Limb (tissue), 2 donors: ENCODE results near the gene ZIC5.

Source experiments
- DNase-seq, 2 donors: peaks; one replicate each; pipeline ENCODE4 v3.0.0-alpha.2; 2016; ENCODE audit errors: extremely low spot score in 2 of 2

Gene ZIC5

GRCh38 chr13:99971576-99972189, at the start of gene ZIC5:
ZIC5 (minus strand) TSS chr13:99971767; CDS start chr13:99971603, 164 bp downstream.
- DNase-seq = peak in 1 of 2 donors; percentile 64

GRCh38 chr13:100019780-100020356, 48.3 kb upstream of the ZIC5 start:
- no peak for DNase-seq

- no peak for DNase-seq
These were observed 43.1 kb upstream of the ZIC5 start for GRCh38 chr13:100014621-100015020.

- DNase-seq = no peak
These were observed 26.7 kb upstream of the ZIC5 start for GRCh38 chr13:99998261-99998660.

- DNase-seq = no peak
These were observed 26.2 kb upstream of the ZIC5 start for GRCh38 chr13:99997702-99998214.

- no peak for DNase-seq
These were observed 24.9 kb upstream of the ZIC5 start for GRCh38 chr13:99996381-99996973.

GRCh38 chr13:99995589-99996380, 24.2 kb upstream of the ZIC5 start:
- DNase-seq = peak; percentile 39 to 64

GRCh38 chr13:99995104-99995588, 23.6 kb upstream of the ZIC5 start:
- peak in 1 of 2 donors; percentile 10 for DNase-seq

GRCh38 chr13:99994638-99995020, 23.1 kb upstream of the ZIC5 start:
- DNase-seq = no peak

GRCh38 chr13:99993660-99994637, 22.4 kb upstream of the ZIC5 start:
- peak; percentile 18 to 52 for DNase-seq

- DNase-seq = no peak
These were observed 21.4 kb upstream of the ZIC5 start for GRCh38 chr13:99992949-99993351.

- DNase-seq = peak in 1 of 2 donors; percentile 47
These were observed 20.5 kb upstream of the ZIC5 start for GRCh38 chr13:99991828-99992775.

- DNase-seq = peak in 1 of 2 donors; percentile 46
These were observed 19.7 kb upstream of the ZIC5 start for GRCh38 chr13:99991013-99991827.

- peak in 1 of 2 donors; percentile 56 for DNase-seq
These were observed 18.8 kb upstream of the ZIC5 start for GRCh38 chr13:99990126-99990977.

- peak in 1 of 2 donors; percentile 46 for DNase-seq
These were observed 17.9 kb upstream of the ZIC5 start for GRCh38 chr13:99989276-99990125.

- peak in 1 of 2 donors; percentile 49 for DNase-seq
These were observed 17.1 kb upstream of the ZIC5 start for GRCh38 chr13:99988529-99989275.
